Activated T-helper 1 cell treated with Interleukin-2 at 50 U/mL for 16 hours (primary cell): ENCODE results near the gene NDRG2.
"Not testable (repeated sequence)": the region's sequence is repeated elsewhere in the genome, so short reads cannot be mapped to it uniquely, and the experiment has no call there.

Experiments used
- DNase-seq: peaks from one replicate; pipeline ENCODE4 v3.0.0-alpha.2; 2020; ENCODE audit warnings: low read depth

Gene NDRG2

GRCh38 chr14:21055432-21056117 is 30.7 kb upstream of the NDRG2 start:
- DNase-seq = no peak

- DNase-seq = no peak
These were observed 29.9 kb upstream of the NDRG2 start for GRCh38 chr14:21054768-21055145.

GRCh38 chr14:21054123-21054767 is 29.4 kb upstream of the NDRG2 start:
- no peak for DNase-seq

- DNase-seq = no peak
These were observed 28.6 kb upstream of the NDRG2 start for GRCh38 chr14:21053184-21054122.

GRCh38 chr14:21050597-21050996 is 25.7 kb upstream of the NDRG2 start:
- no peak for DNase-seq

- DNase-seq = no peak
These were observed 24.4 kb upstream of the NDRG2 start for GRCh38 chr14:21049271-21049673.

GRCh38 chr14:21048638-21049037 is 23.8 kb upstream of the NDRG2 start:
- DNase-seq = no peak

GRCh38 chr14:21047378-21047781 is 22.5 kb upstream of the NDRG2 start:
- DNase-seq = no peak

GRCh38 chr14:21043974-21044618 is 19.2 kb upstream of the NDRG2 start:
- DNase-seq = no peak

- no peak for DNase-seq
These were observed 18.6 kb upstream of the NDRG2 start for GRCh38 chr14:21043387-21043973.

- no peak for DNase-seq
These were observed 18.1 kb upstream of the NDRG2 start for GRCh38 chr14:21042918-21043317.

- DNase-seq = no peak
These were observed 17.0 kb upstream of the NDRG2 start, which contains the start of gene RNASE7 for GRCh38 chr14:21041676-21042433. TSS of gene RNASE7 (plus strand) at chr14:21042362. CDS start at chr14:21042993, 631 bp downstream.

- not testable (repeated sequence) for DNase-seq
These were observed 16.1 kb upstream of the NDRG2 start for GRCh38 chr14:21040941-21041340.

- no peak for DNase-seq
These were observed 15.6 kb upstream of the NDRG2 start for GRCh38 chr14:21040370-21040925.

GRCh38 chr14:21039585-21040369 is 14.9 kb upstream of the NDRG2 start:
- DNase-seq = no peak

GRCh38 chr14:21038441-21039422 is 13.9 kb upstream of the NDRG2 start:
- no peak for DNase-seq

GRCh38 chr14:21037156-21037555 is 12.3 kb upstream of the NDRG2 start:
- DNase-seq = no peak

GRCh38 chr14:21036751-21037150 is 11.9 kb upstream of the NDRG2 start:
- no peak for DNase-seq

- no peak for DNase-seq
These were observed 9.8 kb upstream of the NDRG2 start, which contains the start of gene RNASE13 for GRCh38 chr14:21034707-21035106. TSS of gene RNASE13 (minus strand) at chr14:21034807. CDS start at chr14:21034288, 519 bp downstream.
